H1 (cell line): ENCODE measurements around the gene ABCC9. TPM values are rescaled to one million over a fixed set of nuclear protein-coding genes. Genes with fewer than 3 reads are reported as not detected.

Source experiments
- CTCF ChIA-PET: fragments of 300-600 bp; sonication (Branson Sonifier 250); formaldehyde crosslinking; loops from one replicate; lab custom pipeline; 2021; ENCODE audit not compliant: partially characterized antibody; lab: Charles Lee
- POLR2A ChIA-PET: fragments of 300-600 bp; sonication (Branson Sonifier 250); formaldehyde crosslinking; loops from one replicate; lab custom pipeline; 2021; ENCODE audit warnings: inconsistent platforms; ENCODE audit not compliant: partially characterized antibody; lab: Charles Lee
- DNase-seq, 2 experiments: peaks; one replicate each; pipeline versions ENCODE4 v3.0.0 to v3.0.0-alpha.2; 2010 to 2022; ENCODE audit warnings: low spot score in 2 of 2, low read depth in 1 of 2, mixed read lengths in 1 of 2
- FAIRE-seq: peaks from 2 replicates; lab custom pipeline; 2011; peaks lifted over from hg19 to GRCh38; lab: Jason Lieb, UNC
- H2AFZ ChIP-seq: 2 replicates; pipeline ENCODE4 v1.8.1; 2012; ENCODE audit warnings: low read length, inconsistent platforms
- H2AK5ac ChIP-seq: 2 replicates; pipeline ENCODE4 v1.6.1; 2013; ENCODE audit warnings: low read depth, low read length
- H2BK120ac ChIP-seq: replicated peaks from 2 replicates; pipeline ENCODE3; 2013; ENCODE audit warnings: low read depth, low read length, inconsistent platforms
- H2BK12ac ChIP-seq: 2 replicates; pipeline ENCODE4 v1.6.1; 2013; ENCODE audit warnings: low read depth, low read length
- H2BK15ac ChIP-seq: 2 replicates; pipeline ENCODE4 v1.6.1; 2013; ENCODE audit warnings: low read length
- H2BK20ac ChIP-seq: 2 replicates; pipeline ENCODE4 v1.6.1; 2013; ENCODE audit warnings: low read length
- H2BK5ac ChIP-seq: 2 replicates; pipeline ENCODE4 v1.6.1; 2013; ENCODE audit warnings: low read depth, low read length
- H3K14ac ChIP-seq: 2 replicates; pipeline ENCODE4 v1.6.1; 2013; ENCODE audit warnings: inconsistent platforms; ENCODE audit not compliant: insufficient read length
- H3K18ac ChIP-seq: 2 replicates; pipeline ENCODE4 v1.6.1; 2013; ENCODE audit warnings: low read length; ENCODE audit errors: extremely low read depth
- H3K23ac ChIP-seq: 2 replicates; pipeline ENCODE4 v1.6.1; 2013; ENCODE audit warnings: inconsistent platforms; ENCODE audit not compliant: insufficient read length
- H3K23me2 ChIP-seq: 2 replicates; pipeline ENCODE4 v1.6.1; 2013; ENCODE audit warnings: low read depth, low read length
- H3K27ac ChIP-seq: 2 replicates; pipeline ENCODE4 v1.6.1; 2011; ENCODE audit warnings: low read depth, low read length, inconsistent platforms
- H3K27me3 ChIP-seq, 4 experiments: replicated peaks in 1 of 4; 1 replicate in 1 of 4; 2 replicates in 3 of 4; pipeline versions ENCODE4 v1.6.1 to v1.8.1; 2011 to 2013; ENCODE audit warnings: low read length in 3 of 4, mild to moderate bottlenecking in 3 of 4, inconsistent platforms in 2 of 4, mixed read lengths in 2 of 4, moderate library complexity in 1 of 4; ENCODE audit not compliant: control insufficient read depth in 3 of 4, insufficient read depth in 3 of 4; ENCODE audit errors: extremely low read depth in 1 of 4
- H3K36me3 ChIP-seq, 4 experiments: 2 replicates each; pipeline versions ENCODE4 v1.6.1 to v1.8.1; 2011 to 2013; ENCODE audit warnings: mild to moderate bottlenecking in 4 of 4, low read length in 3 of 4, moderate library complexity in 2 of 4, control low read depth in 1 of 4, inconsistent platforms in 1 of 4; ENCODE audit not compliant: insufficient read depth in 4 of 4, control insufficient read depth in 2 of 4
- H3K4ac ChIP-seq: replicated peaks from 2 replicates; pipeline ENCODE3; 2013; ENCODE audit warnings: low read length, low read depth, mixed read lengths, inconsistent platforms; ENCODE audit not compliant: insufficient read length
- H3K4me1 ChIP-seq, 4 experiments: replicated peaks in 1 of 4; 1 replicate in 1 of 4; 2 replicates in 3 of 4; pipeline versions ENCODE4 v1.6.1 to v1.8.1; 2011 to 2013; ENCODE audit warnings: low read length in 3 of 4, inconsistent platforms in 2 of 4, mixed read lengths in 1 of 4; ENCODE audit not compliant: insufficient read depth in 4 of 4, control insufficient read depth in 3 of 4
- H3K4me2 ChIP-seq, 2 experiments: 2 replicates each; pipeline versions ENCODE4 v1.6.1 to v1.8.1; 2011 to 2013; ENCODE audit warnings: low read depth in 2 of 2, low read length in 2 of 2, control low read depth in 1 of 2, inconsistent platforms in 1 of 2, mild to moderate bottlenecking in 1 of 2; ENCODE audit not compliant: insufficient read depth in 1 of 2
- H3K4me3 ChIP-seq, 4 experiments: fragments of 200-600, 300-600 bp in 1 of 4; sonication (generic), shearing (Covaris generic), sonication (Bioruptor Twin) in 1 of 4; 2 replicates each; pipeline versions ENCODE4 v1.5.1 to v1.8.1; 2011 to 2016; ENCODE audit warnings: low read length in 4 of 4, low read depth in 3 of 4, control low read depth in 2 of 4, inconsistent platforms in 2 of 4, mild to moderate bottlenecking in 2 of 4, mixed read lengths in 1 of 4, moderate library complexity in 1 of 4; ENCODE audit not compliant: insufficient read depth in 2 of 4; ENCODE audit errors: extremely low read depth in 1 of 4
- H3K56ac ChIP-seq: replicated peaks from 2 replicates; pipeline ENCODE3; 2013; ENCODE audit warnings: low read depth, mild to moderate bottlenecking, mixed read lengths, low read length, inconsistent platforms; ENCODE audit not compliant: insufficient read length
- H3K79me1 ChIP-seq: 2 replicates; pipeline ENCODE4 v1.6.1; 2013; ENCODE audit warnings: low read depth, low read length, control low read depth
- H3K79me2 ChIP-seq, 2 experiments: 2 replicates each; pipeline versions ENCODE4 v1.6.1 to v1.8.1; 2012 to 2013; ENCODE audit warnings: low read length in 2 of 2, mild to moderate bottlenecking in 2 of 2, inconsistent platforms in 1 of 2; ENCODE audit not compliant: insufficient read depth in 2 of 2, control insufficient read depth in 1 of 2
- H3K9ac ChIP-seq, 4 experiments: replicated peaks in 1 of 4; 1 replicate in 1 of 4; 2 replicates in 3 of 4; pipeline versions ENCODE4 v1.6.1 to v1.8.1; 2011 to 2013; ENCODE audit warnings: low read depth in 3 of 4, low read length in 3 of 4, control low read depth in 2 of 4, mild to moderate bottlenecking in 2 of 4, moderate library complexity in 2 of 4, inconsistent platforms in 1 of 4; ENCODE audit errors: extremely low read depth in 1 of 4
- H3K9me3 ChIP-seq, 2 experiments: 2 replicates each; pipeline versions ENCODE4 v1.6.1 to v1.8.1; 2012 to 2013; ENCODE audit warnings: mild to moderate bottlenecking in 2 of 2, moderate library complexity in 2 of 2, control low read depth in 1 of 2, inconsistent platforms in 1 of 2, low read depth in 1 of 2, low read length in 1 of 2, mixed read lengths in 1 of 2; ENCODE audit not compliant: insufficient read depth in 2 of 2
- H4K20me1 ChIP-seq, 2 experiments: replicated peaks in 1 of 2; 2 replicates each; pipeline versions ENCODE3 to v1.8.1; 2011 to 2013; ENCODE audit warnings: inconsistent platforms in 2 of 2, low read length in 2 of 2, mild to moderate bottlenecking in 1 of 2; ENCODE audit not compliant: insufficient read depth in 2 of 2, control insufficient read depth in 1 of 2
- H4K5ac ChIP-seq: 2 replicates; pipeline ENCODE4 v1.6.1; 2013; ENCODE audit warnings: low read length, low read depth, mixed read lengths, inconsistent platforms; ENCODE audit not compliant: insufficient read length
- H4K8ac ChIP-seq: 2 replicates; pipeline ENCODE4 v1.8.0; 2013; ENCODE audit warnings: mild to moderate bottlenecking, moderate library complexity, low read length, inconsistent platforms; ENCODE audit not compliant: insufficient read depth; ENCODE audit errors: extremely low read depth
- H4K91ac ChIP-seq: replicated peaks from 2 replicates; pipeline ENCODE3; 2013; ENCODE audit warnings: low read length, mixed read lengths, inconsistent platforms; ENCODE audit not compliant: insufficient read length
- RFX5 ChIP-seq: IDR thresholded peaks from 2 replicates; pipeline ENCODE4 v1.6.1; 2011; ENCODE audit warnings: low read depth, low read length, improper control_type of control experiment, borderline replicate concordance
- USF2 ChIP-seq: IDR thresholded peaks from 2 replicates; pipeline ENCODE4 v1.6.1; 2011; ENCODE audit warnings: low read length, improper control_type of control experiment
- WGBS, 2 experiments: shearing (Covaris generic) in 1 of 2; methylation state at CpG; one replicate each; pipeline versions ENCODE4 v1.1.6 to v1.1.7; 2013 to 2015; ENCODE audit warnings: low lambda C conversion rate in 2 of 2, mixed read lengths in 2 of 2, inconsistent platforms in 1 of 2, low coverage in 1 of 2, missing lambda C conversion rate in 1 of 2; ENCODE audit not compliant: insufficient replicate concordance in 2 of 2, insufficient coverage in 1 of 2, insufficient read length in 1 of 2; ENCODE audit errors: extremely low coverage in 1 of 2, missing lambda C conversion rate in 1 of 2; 5-methylcytosine and 5-hydroxymethylcytosine counted together
- polyA plus RNA-seq, 7 experiments: library from polyadenylated mRNA; depleted of rRNA in 3 of 7; stranded (reverse) in 5 of 7; unstranded in 2 of 7; fragments of >200 nt in 5 of 7; fragments of 200-250 nt in 2 of 7; gene quantifications; 1 replicate in 5 of 7; 2 replicates in 1 of 7; 4 replicates in 1 of 7; pipeline versions ENCODE4 v1.2.1 to v1.2.3, GENCODE V29; 2011 to 2013; ENCODE audit warnings: missing spikeins in 2 of 7, mixed read lengths in 2 of 7
- total RNA-seq: library from RNA; stranded (reverse); fragmentation: NEBNext Ultra II Directional; extraction: Animal tissue kit (Norgen Biotek cat#: 25700); gene quantifications from 2 replicates; pipeline ENCODE4 v1.2.1, GENCODE V29; 2021

ABCC9 gene
- total and polyA plus RNA-seq, 2 of the 8 experiments (the other 6 are each of a cell fraction or from before 2014, with no cell fraction given) = under 0.01 TPM; not detected in 1

- CTCF ChIA-PET = interaction anchor here (0.8 kb wide), 1 partner anchor 18 kb away, joined by 3 read pairs; no protein-coding TSS in a partner anchor
- Histone ChIP-seq H3K23ac (no peak overlapping the region), H2BK5ac (no peak overlapping the region), H2BK120ac (no peak overlapping the region), H2BK15ac (no peak overlapping the region), H3K9me3 (no peaks in the 10 kb centered on the region), H4K8ac (no peak overlapping the region), H4K5ac (no peak overlapping the region), H3K4me2 (no peak overlapping the region), H2AFZ (no peak overlapping the region), H3K4ac (no peak overlapping the region), H3K79me2 (no peaks in the 10 kb centered on the region), H2AK5ac (no peak overlapping the region), H3K18ac (no peak overlapping the region), H3K9ac (no peak overlapping the region), H3K14ac (no peak overlapping the region), H3K79me1 (no peaks in the 10 kb centered on the region), H3K4me1 (no peaks in the 10 kb centered on the region), H3K56ac (no peak overlapping the region), H3K23me2 (no peaks in the 10 kb centered on the region), H3K27ac (no peak overlapping the region), H3K27me3 (no peaks in the 10 kb centered on the region), H4K91ac (no peak overlapping the region), H3K36me3 (no peaks in the 10 kb centered on the region), H2BK12ac (no peak overlapping the region), H4K20me1 (no peaks in the 10 kb centered on the region), H2BK20ac (no peak overlapping the region), H3K4me3 (no peak overlapping the region)
- POLR2A ChIA-PET = no interaction called here
- WGBS, 2 experiments = 87% methylated on average over 3 of the region's 3 CpGs; no CpG with 5 or more reads in 1 of the 2 experiments
- DNase-seq (no peak), FAIRE-seq (no peak)
- TF ChIP-seq USF2 = no peak
- TF ChIP-seq RFX5 = no peak
Observed at GRCh38 chr12:21918456-21918855, 22.8 kb downstream of the ABCC9 start.
